Activated CD4-positive, alpha-beta memory T cell treated with anti-CD3 and anti-CD28 coated beads, Interleukin-2, amount 10 ng/mL, durations not matched to agents 7 days and 5 days (primary cell): ENCODE measurements around the gene SGPL1. TPM values are rescaled to one million over a fixed set of nuclear protein-coding genes. Genes with fewer than 3 reads are reported as not detected.
"Not testable (repeated sequence)": the region's sequence is repeated elsewhere in the genome, so short reads cannot be mapped to it uniquely, and the experiment has no call there.

ENCODE experiments used
- CTCF ChIA-PET: fragments of 350-600 bp; sonication (Branson Sonifier 250); formaldehyde crosslinking; loops from one replicate; lab custom pipeline; 2021; ENCODE audit warnings: antibody characterized with exemption, inconsistent platforms; lab: Charles Lee
- POLR2A ChIA-PET: fragments of 350-600 bp; sonication (Branson Sonifier 250); formaldehyde crosslinking; loops from one replicate; lab custom pipeline; 2021; ENCODE audit warnings: antibody characterized with exemption; lab: Charles Lee
- DNase-seq: peaks from one replicate; pipeline ENCODE4 v3.0.0-alpha.2; 2020
- H3K27ac Mint-ChIP-seq: one replicate; pipeline ENCODE4 v1.8.0; 2021; ENCODE audit warnings: mild to moderate bottlenecking, mixed read lengths
- H3K27me3 Mint-ChIP-seq: one replicate; pipeline ENCODE4 v1.8.0; 2021; ENCODE audit warnings: mixed read lengths
- H3K36me3 Mint-ChIP-seq: one replicate; pipeline ENCODE4 v1.8.0; 2021; ENCODE audit warnings: low read depth, mixed read lengths
- H3K4me1 Mint-ChIP-seq: one replicate; pipeline ENCODE4 v1.8.0; 2021; ENCODE audit warnings: mixed read lengths
- H3K4me3 Mint-ChIP-seq: one replicate; pipeline ENCODE4 v1.8.0; 2021; ENCODE audit warnings: mild to moderate bottlenecking, mixed read lengths
- H3K9me3 Mint-ChIP-seq: one replicate; pipeline ENCODE4 v1.8.0; 2021; ENCODE audit warnings: mixed read lengths
- total RNA-seq, 2 experiments: library from RNA; stranded (reverse); gene quantifications; one replicate each; pipeline ENCODE4 v1.2.3, GENCODE V29; 2021

Gene SGPL1
- total RNA-seq, 2 experiments from 2014 or later = 25.8 to 28.5 TPM

DNA sequence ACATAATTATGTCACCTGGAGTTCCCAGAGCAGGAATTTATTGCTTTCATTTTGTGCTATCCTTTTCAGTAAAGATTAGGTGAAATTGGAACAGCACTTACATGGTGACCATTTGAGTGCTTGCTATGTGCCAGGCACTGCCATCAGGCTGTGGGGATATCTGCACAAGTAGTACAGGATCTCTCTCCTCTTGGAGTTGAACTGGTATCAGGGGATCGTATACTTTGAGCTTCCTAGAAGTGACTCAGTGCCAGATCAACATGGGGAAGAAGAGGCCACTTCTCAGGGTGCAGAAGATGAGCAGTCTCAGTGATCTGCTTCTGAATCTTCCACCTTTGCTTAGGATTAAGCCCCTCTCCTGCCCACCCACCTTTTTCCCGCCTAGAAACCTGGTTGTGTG lies 29.5 kb downstream of the SGPL1 start:
- H3K4me1 Mint-ChIP-seq = peaks cover 20% of the 10 kb centered on the region

DNA sequence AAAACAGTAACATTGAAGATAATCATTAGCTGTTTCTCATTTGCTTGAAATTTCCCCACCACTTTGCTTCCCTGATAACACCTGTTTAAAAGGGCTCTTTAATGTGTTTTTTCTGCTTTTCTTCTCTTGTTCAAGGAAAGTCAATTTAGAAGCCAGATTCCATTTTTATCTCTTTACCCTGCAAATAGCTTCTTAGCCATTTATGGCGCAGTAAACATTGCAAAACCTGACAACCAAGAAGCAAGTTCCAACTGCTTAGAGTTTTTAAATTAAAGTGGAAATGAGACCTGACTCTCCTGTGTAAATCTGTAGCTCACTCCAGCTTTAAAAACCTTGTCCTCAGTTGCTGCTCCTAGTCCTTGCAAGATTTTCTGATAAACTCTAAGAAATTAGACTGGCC lies 30.1 kb downstream of the SGPL1 start:
- CTCF ChIA-PET = no interaction called here
- Mint-ChIP-seq H3K27me3 (no peaks in the 10 kb centered on the region), H3K4me3 (no peak overlapping the region), H3K9me3 (no peaks in the 10 kb centered on the region), H3K36me3 (peaks cover 22% of the 10 kb centered on the region), H3K27ac (no peak overlapping the region), H3K4me1 (peaks cover 17% of the 10 kb centered on the region)
- POLR2A ChIA-PET = no interaction called here
- no peak for DNase-seq

More for the DNA sequence above, 29.5 kb downstream of the SGPL1 start:
- H3K27me3 Mint-ChIP-seq = no peaks in the 10 kb centered on the region
- ChIA-PET CTCF (no interaction called here), POLR2A (no interaction called here)
- H3K9me3 Mint-ChIP-seq = no peaks in the 10 kb centered on the region
- H3K4me3 Mint-ChIP-seq = no peak overlapping the region
- DNase-seq = no peak
- H3K27ac Mint-ChIP-seq = no peak overlapping the region
- H3K36me3 Mint-ChIP-seq = peaks cover 23% of the 10 kb centered on the region

DNA sequence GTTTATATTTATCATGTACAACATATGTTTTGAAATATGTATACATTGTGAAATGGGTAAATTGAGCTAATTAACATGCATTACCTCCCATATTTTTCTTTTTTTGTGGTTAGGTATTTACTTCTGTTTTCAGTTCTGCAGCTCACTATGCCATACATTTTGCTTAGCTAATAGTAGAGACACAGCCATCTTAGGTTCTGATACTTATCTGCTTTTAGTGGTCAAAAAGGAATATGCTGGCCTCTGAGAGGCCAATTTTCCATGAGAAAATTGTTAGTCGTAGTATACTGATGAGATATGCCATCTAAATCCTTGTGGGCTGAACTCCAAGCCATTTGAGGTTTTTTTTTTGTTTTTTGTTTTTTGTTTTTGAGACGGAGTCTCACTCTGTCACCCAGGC lies 31.0 kb downstream of the SGPL1 start:
- Mint-ChIP-seq H3K4me1 (peaks cover 13% of the 10 kb centered on the region), H3K36me3 (peaks cover 22% of the 10 kb centered on the region), H3K27ac (no peak overlapping the region)

DNA sequence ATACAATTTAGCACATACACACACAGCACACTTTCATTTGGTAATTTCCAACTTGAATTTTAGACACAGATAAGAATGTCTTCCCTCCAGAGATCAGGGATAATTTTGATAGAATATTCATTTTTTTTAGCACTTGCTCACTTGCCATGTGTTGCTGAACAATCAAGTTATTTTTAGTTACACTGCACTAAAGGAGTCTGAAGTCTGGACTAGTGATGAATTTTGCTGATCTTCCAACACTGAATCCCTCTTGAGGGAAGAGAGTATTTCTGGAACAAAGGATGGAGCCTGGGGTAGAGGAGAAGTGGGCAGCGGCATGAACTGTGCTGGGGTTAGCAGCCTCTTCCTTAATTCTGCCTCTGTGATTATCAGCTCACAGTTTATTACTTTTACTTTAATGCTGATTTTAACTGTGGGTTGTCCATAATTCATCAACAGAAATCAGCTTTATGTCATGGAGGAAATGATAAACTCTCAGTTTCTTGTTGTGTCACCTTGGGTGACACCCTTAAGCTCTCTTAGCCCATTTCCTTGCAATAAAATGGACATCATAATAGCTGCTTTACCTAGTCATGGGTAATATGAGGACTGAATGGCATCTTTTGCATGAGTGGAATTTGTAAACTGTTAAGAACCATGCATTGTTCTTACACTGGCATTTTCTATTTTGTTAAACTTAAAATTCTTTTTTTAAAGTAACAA lies 32.1 kb downstream of the SGPL1 start:
- peaks cover 22% of the 10 kb centered on the region for H3K36me3 Mint-ChIP-seq
- H3K9me3 Mint-ChIP-seq = no peaks in the 10 kb centered on the region
- H3K27me3 Mint-ChIP-seq = no peaks in the 10 kb centered on the region
- no peak for DNase-seq
- ChIA-PET POLR2A (no interaction called here), CTCF (no interaction called here)
- H3K4me1 Mint-ChIP-seq = peaks cover 13% of the 10 kb centered on the region
- H3K4me3 Mint-ChIP-seq = no peak overlapping the region
- no peak overlapping the region for H3K27ac Mint-ChIP-seq

More for the DNA sequence above, 31.0 kb downstream of the SGPL1 start:
- Mint-ChIP-seq H3K27me3 (no peaks in the 10 kb centered on the region), H3K4me3 (no peak overlapping the region), H3K9me3 (no peaks in the 10 kb centered on the region)
- no peak for DNase-seq
- POLR2A ChIA-PET = interaction anchor here (1.1 kb wide), 1 partner anchor 8 kb away, joined by 3 read pairs; no protein-coding TSS in a partner anchor
- CTCF ChIA-PET = no interaction called here

DNA sequence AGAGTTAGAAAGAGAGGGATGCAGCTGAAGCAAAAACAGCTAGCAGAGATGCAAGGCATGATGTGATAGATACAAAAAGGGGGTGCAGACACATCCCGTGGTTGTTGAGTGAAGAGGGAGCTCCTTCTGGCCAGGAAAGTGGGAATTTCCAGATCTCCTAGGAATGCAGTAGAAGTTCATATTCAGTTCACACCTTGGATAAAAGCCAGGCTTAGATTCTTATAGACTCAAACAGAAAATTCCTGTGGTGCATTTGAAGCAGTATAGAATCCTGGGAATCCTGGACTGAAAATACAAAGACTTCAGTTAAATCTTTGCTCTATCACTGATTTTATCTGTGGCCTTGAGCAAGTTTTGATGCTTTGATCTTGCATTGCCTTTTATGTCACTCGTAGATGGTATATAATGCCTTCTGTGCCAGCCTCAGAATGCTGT lies 33.9 kb downstream of the SGPL1 start:
- no peaks in the 10 kb centered on the region for H3K9me3 Mint-ChIP-seq
- peaks cover 15% of the 10 kb centered on the region for H3K36me3 Mint-ChIP-seq
- H3K27ac Mint-ChIP-seq = no peak overlapping the region
- no peak for DNase-seq
- ChIA-PET CTCF (no interaction called here), POLR2A (no interaction called here)
- no peaks in the 10 kb centered on the region for H3K27me3 Mint-ChIP-seq
- H3K4me1 Mint-ChIP-seq = peaks cover 13% of the 10 kb centered on the region
- H3K4me3 Mint-ChIP-seq = no peak overlapping the region

DNA sequence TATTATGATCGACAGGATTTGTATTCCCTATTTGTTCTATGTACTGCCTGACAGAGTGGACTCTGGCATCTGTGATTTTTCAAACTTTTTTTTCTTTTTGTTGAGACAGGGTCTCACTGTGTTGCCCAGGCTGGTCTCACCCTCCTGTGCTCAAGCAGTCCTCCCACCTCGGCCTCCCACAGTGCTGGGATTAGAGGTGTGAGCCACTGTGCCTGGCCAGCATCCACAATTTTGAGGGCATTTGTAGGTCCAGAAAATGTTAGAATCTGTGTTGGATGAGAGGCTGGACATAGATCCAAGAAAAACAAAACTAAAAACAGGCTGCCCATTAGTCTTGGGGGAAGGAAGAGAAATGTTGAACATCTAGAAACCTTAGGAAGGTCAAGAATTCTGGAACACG lies 34.3 kb downstream of the SGPL1 start:
- H3K9me3 Mint-ChIP-seq = no peaks in the 10 kb centered on the region
- POLR2A ChIA-PET = no interaction called here

DNA sequence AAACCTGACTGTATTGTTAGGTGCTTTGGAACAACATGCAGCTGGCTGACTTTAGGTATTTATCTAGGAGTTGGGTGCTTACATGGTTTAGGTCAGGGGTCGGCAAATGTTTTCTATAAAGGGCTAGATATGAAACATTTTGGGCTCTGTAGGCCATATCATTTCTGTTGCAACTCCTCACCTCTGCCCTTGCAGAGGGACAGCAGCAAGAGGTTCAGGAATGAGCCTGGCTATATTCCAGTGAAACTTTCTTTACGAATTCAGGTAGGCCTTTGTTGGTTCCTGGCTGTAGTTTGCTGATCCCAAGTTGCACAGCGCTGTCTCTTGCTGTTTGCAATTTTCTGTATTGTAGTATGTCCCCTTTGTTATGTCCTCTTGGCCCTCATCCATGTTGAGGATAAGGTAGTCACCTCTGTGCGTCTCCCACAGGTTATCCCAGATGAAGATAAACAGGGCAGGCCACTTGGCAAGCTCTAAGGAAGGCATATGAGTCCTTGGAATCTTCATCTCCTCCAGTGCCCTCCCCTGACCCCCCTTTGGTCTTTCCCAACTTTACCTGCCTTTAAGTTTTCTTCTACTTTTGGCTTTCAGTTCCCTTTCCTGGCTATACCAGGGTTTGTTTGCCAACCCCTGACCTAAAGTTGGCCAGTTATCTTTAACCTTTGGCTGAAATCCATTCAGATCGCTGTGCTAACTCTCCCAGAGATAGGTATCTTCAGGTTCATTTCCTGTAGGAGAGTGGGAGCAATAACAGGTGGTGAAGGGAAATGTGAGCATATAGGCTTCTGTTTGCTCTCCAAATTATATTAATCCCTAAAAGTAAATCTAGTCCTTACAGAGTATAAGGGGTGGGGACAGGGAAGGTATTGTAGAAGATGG lies 36.1 kb downstream of the SGPL1 start:
- H3K4me3 Mint-ChIP-seq = no peak overlapping the region
- DNase-seq = no peak
- no peaks in the 10 kb centered on the region for H3K9me3 Mint-ChIP-seq
- peaks cover 8% of the 10 kb centered on the region for H3K36me3 Mint-ChIP-seq
- H3K4me1 Mint-ChIP-seq = peaks cover 18% of the 10 kb centered on the region
- no peak overlapping the region for H3K27ac Mint-ChIP-seq
- H3K27me3 Mint-ChIP-seq = no peaks in the 10 kb centered on the region
- CTCF ChIA-PET = interaction anchor here (0.7 to 1.9 kb wide), 2 partner anchors 14 to 35 kb away, joined by 3 to 5 read pairs; no protein-coding TSS in a partner anchor
- POLR2A ChIA-PET = no interaction called here

More for the DNA sequence above, 34.3 kb downstream of the SGPL1 start:
- H3K4me3 Mint-ChIP-seq = no peak overlapping the region
- H3K27ac Mint-ChIP-seq = no peak overlapping the region
- CTCF ChIA-PET = interaction anchor here (1.9 kb wide), 1 partner anchor 12 kb away, joined by 5 read pairs; no protein-coding TSS in a partner anchor
- H3K27me3 Mint-ChIP-seq = no peaks in the 10 kb centered on the region
- H3K36me3 Mint-ChIP-seq = peaks cover 13% of the 10 kb centered on the region
- peaks cover 13% of the 10 kb centered on the region for H3K4me1 Mint-ChIP-seq
- no peak for DNase-seq

DNA sequence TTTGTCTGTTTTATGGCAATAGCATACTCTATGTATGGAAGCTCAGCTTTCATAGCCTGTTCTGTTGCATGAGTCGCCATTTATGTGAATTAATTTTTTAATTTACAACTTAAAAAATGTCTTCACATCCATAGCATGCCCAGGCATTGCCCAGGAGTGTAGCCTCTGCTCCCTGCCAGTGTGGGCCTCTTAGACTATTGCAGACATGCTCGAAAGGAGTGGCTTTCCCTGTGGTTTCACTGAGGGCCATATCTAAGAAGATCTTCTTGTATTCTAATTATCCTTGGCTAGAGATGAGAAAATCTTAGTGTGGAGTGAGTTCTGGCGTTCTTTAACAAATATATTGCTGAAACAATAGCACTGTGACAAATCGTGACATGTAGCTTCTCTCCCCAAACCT lies 37.3 kb downstream of the SGPL1 start:
- Mint-ChIP-seq H3K36me3 (peaks cover 8% of the 10 kb centered on the region), H3K27ac (no peak overlapping the region), H3K27me3 (no peaks in the 10 kb centered on the region), H3K4me1 (peaks cover 16% of the 10 kb centered on the region), H3K4me3 (no peak overlapping the region), H3K9me3 (no peaks in the 10 kb centered on the region)
- CTCF ChIA-PET = no interaction called here
- POLR2A ChIA-PET = no interaction called here
- no peak for DNase-seq

DNA sequence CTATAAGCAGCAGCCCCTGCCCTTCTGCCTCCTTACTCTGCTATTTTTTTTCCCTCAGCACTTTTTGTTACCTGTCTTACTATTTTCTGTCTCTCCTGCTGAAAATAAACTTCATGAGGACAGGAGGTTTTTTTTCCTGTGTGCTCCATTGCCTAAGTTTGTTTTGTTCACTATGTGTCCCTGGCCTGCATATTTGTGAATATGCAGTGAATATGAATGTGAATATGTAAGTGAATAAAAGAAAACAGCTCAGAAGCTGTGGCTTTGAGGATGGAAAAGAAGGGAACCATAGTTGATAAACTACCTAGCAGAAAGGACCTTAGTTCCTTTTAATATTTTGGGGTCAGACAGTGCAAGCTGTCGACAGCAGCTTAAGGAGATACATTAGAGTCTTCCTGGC lies 37.7 kb downstream of the SGPL1 start:
- DNase-seq = no peak
- ChIA-PET POLR2A (no interaction called here), CTCF (interaction anchor here (0.7 kb wide), 1 partner anchor 711 kb away, joined by 3 read pairs; no protein-coding TSS in a partner anchor)
- Mint-ChIP-seq H3K36me3 (peaks cover 10% of the 10 kb centered on the region), H3K9me3 (no peaks in the 10 kb centered on the region), H3K27ac (no peak overlapping the region), H3K4me3 (no peak overlapping the region), H3K4me1 (peaks cover 15% of the 10 kb centered on the region), H3K27me3 (no peaks in the 10 kb centered on the region)

DNA sequence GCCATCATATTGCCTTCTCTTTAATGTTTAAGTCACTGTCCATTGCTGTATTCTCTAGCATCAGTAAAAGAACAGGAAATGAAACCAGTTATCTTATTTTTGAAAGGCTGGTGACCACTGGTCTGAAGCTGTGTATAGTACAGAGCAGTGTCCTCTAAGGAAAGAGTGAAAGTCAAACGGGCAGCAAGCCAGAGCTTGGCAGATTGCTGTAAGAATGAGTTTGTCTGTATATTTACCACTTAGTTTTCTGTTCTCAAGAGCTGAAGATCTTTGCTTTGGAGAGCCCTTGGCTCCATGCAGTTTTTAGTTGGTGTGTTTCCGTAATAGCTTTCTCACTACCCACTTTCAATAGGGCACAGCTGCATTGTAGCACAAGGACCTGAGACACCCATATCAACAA lies 40.7 kb downstream of the SGPL1 start:
- Mint-ChIP-seq H3K27me3 (no peaks in the 10 kb centered on the region), H3K36me3 (peaks cover 24% of the 10 kb centered on the region), H3K4me1 (peaks cover 9% of the 10 kb centered on the region), H3K27ac (no peak overlapping the region), H3K4me3 (no peak overlapping the region), H3K9me3 (no peaks in the 10 kb centered on the region)
- POLR2A ChIA-PET = no interaction called here
- CTCF ChIA-PET = no interaction called here
- DNase-seq = no peak

DNA sequence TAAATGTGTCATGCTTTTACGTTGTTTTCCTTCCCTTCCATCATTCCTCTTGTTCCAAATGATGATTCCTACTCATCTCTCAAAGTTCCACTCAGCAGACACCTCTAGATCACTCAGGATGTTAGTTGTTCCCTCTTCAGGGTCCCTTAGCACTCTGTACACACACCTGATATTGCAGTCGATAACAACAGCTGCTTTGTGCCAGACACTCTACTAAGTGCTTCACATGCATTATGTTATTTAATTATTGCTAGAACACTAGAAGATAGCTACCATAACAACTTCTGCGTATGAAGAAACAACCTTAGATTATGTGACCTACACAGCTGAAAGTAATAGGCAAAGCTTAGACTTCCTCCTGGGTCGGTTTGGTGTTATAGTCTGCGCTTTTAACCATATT lies 43.0 kb downstream of the SGPL1 start:
- ChIA-PET CTCF (interaction anchor here (0.9 kb wide), 1 partner anchor 307 kb away, joined by 3 read pairs; no protein-coding TSS in a partner anchor), POLR2A (no interaction called here)
- peaks cover 32% of the 10 kb centered on the region for H3K36me3 Mint-ChIP-seq
- peaks cover 13% of the 10 kb centered on the region for H3K4me1 Mint-ChIP-seq
- H3K27me3 Mint-ChIP-seq = no peaks in the 10 kb centered on the region
- no peak for DNase-seq
- H3K4me3 Mint-ChIP-seq = no peak overlapping the region
- no peaks in the 10 kb centered on the region for H3K9me3 Mint-ChIP-seq
- no peak overlapping the region for H3K27ac Mint-ChIP-seq

DNA sequence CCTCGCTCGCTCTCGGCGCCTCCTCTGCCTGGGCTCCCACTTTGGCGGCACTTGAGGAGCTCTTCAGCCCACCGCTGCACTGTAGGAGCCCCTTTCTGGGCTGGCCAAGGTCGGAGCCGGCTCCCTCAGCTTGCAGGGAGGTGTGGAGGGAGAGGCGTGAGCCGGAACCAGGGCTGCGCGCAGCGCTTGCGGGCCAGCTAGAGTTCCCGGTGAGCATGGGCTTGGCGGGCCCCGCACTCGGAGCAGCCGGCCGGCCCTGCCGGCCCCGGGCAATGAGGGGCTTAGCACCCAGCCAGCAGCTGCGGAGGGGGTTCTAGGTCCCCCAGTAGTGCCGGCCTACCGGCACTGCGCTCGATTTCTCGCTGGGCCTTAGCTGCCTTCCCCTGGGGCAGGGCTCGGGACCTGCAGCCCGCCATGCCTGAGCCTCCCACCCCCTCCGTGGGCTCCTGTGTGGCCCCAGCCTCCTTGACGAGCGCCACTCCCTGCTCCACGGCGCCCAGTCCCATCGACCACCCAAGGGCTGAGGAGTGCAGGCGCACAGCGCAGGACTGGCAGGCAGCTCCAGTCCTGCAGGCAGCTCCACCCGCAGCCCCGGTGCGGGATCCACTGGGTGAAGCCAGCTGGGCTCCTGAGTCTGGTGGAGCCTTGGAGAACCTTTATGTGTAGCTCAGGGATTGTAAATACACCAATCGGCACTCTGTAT lies 45.9 kb downstream of the SGPL1 start:
- POLR2A ChIA-PET = not testable (repeated sequence)
- H3K4me1 Mint-ChIP-seq = peaks cover 26% of the 10 kb centered on the region

More for the DNA sequence above, 45.9 kb downstream of the SGPL1 start:
- H3K4me3 Mint-ChIP-seq, DNase-seq, H3K27ac Mint-ChIP-seq, H3K27me3 Mint-ChIP-seq, CTCF ChIA-PET, H3K9me3 Mint-ChIP-seq: not testable (repeated sequence)
- H3K36me3 Mint-ChIP-seq = peaks cover 28% of the 10 kb centered on the region
